Erythroblast (primary cell): ENCODE data around the gene KLK13.

ENCODE experiments used
- DNase-seq, 2 experiments: peaks; one replicate each; lab custom pipeline; 2025; lab: John Stamatoyannopoulos, UW
- GATA1 ChIP-seq: IDR thresholded peaks from 2 replicates; pipeline ENCODE4 v1.6.1; 2011; ENCODE audit warnings: low read depth, mild to moderate bottlenecking, control low read depth, low read length, moderate library complexity
- POLR2A ChIP-seq: IDR thresholded peaks from 2 replicates; pipeline ENCODE4 v1.6.1; 2011; ENCODE audit warnings: mild to moderate bottlenecking, low read length

Gene KLK13

DNA sequence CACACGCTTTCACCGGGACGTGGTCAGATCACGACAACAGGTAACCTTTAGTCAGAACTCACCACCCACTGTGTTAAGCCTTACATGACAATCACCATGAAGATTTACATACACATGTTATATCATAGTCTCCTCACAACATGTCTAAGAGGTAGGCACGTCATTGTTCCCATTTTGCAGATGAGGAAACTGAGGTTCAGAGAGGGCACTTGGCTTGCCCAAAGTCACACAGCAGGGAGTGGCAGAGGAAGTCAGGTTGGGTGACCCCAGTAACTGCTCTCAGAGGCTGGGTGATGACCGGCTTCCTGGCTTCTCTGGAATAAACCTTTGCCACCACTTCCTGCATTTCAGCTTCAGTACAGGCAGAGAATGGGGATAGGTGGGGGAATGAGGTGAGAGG is 50.6 kb downstream of the KLK13 start:
- TF ChIP-seq POLR2A (no peak), GATA1 (no peak)
- no peak for DNase-seq

DNA sequence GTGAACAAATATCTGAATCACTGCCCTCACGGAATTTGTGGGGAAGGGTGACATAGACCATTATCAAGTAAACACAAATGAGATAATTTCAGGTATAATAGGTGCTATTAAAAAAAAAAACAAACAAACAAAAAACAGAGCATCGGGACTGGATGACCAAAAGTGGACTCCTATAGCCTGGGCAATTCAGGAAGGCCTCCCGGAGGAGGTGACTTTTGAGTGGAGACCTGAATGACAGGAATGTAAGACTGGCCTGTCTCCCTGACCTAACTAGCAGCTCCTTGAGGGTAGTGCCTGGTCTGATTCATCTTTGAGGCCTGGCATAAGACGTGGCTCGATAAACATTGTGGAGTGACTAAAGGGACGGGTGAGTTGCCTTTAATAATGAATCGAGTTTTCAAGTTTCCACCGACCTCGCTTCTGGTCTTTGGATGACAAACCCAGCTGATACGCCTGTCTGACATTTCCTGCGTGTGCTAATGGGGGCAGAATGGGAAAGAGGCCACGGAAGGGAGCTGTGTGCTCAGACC is 52.2 kb downstream of the KLK13 start:
- DNase-seq, result no peak
- TF ChIP-seq POLR2A, result no peak
- no peak for TF ChIP-seq GATA1

DNA sequence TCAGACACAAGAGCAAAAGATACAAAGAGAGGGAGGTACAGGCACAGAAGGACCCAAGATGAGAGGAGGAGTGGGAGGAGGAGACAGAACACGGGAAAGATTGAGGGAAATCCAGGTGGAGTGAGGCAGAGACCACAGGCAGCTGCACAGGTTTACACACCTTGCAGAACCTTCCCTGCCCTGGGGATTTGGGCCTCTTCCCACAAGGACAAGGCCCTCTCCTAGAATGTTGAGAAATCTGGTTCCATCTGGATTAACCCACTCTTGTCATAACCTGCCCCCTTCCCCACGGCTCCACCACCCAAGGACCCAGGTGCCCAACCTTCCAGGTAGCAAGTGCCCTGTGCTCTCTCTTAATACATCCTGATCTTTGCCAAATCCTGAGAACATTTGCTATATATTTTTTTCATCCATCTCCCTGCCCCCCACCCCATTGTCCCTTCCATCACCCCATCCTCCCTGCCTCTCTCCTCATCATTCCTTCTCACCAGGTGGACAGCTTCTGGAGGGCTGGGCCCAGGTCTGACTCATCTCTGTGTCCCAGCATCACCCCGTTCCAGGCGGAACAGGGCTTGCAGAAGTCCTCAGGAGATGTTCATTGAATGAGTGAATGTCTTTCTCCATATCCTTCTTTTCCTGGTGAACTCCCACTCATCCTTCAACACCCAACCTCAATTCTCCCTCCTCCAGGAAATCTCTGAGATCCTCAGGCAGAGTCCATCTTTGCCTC is 54.7 kb downstream of the KLK13 start:
- TF ChIP-seq GATA1 (no peak), POLR2A (no peak)
- no peak for DNase-seq

DNA sequence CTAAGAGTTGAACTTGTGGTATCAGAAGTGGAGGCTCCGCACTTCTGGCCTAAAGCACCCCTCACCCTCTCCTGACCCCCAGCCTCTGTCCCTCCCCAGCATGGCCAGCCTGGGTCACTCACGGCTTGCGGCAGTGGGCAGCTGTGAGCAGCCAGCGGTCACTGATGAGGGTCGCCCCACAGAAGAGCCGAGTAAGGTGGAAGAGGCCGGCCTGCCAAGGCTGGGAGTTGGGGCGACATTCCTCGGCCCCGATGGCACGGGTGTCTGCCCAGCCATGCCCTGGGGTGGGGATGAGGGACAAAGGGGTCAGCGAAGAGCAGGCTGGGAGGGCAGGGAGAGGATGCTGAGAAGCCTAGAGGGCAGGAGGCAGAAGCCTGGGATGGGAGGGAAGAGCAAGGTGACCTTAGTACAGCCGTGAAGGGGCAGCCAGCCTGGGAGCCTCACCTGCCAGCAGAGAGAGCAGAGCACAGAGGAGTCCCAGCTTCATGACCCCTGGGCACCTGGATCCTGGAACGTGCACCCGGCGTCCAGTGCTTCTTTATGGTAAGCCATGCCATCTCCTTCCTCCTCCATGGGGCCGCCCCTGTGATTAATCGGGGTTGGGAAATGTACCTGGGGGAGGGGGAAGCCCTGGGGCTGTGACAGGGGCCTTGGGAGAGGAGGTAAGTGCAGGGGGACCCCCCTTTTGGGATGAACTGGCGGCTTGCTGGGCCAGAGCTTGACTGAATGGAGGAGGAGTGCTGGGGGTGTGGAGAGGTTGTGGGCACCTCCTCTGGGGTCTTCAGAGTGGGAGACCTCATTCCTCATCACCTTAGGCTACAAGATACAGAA is 55.6 kb downstream of the KLK13 start:
- no peak for DNase-seq
- TF ChIP-seq GATA1 (no peak), POLR2A (no peak)

DNA sequence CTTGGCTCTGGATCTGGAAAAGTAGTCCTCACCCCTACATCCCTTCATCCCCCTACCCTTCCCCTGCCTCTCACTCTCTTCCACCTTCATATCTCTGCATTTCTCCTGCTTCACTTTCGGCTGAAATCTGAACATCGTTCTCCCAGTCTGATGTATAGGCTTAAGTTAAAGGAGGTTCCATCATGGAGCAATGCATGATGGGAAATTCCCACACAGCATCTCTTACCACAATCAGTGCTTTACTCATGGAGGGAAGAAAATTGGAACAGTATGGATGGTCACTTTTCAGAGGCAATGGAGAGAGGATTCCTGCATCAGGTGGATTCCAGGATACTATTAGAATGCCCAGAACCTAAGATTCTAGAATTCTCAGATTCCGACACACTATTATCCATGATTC is 57.4 kb downstream of the KLK13 start:
- DNase-seq, result no peak
- TF ChIP-seq POLR2A (no peak), GATA1 (no peak)

DNA sequence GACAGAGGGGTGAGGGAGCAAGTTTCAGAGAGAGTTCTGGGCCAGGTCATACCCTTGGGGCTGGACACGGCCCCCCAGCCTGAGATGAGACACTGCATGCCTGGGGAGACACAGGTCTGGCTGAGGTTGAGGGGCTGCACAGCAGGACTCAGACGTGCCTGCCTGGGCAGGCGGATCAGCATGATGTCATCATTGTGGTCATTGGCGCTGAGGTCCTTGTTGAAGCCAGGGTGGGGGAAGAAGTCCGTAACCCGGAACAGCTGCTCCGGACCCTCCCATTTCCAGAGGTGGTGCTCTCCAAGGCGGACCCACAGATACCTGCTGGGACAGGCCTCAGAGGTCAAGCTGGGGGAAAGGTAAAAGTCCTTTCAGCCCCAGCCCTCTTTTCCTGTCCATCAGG is 58.5 kb downstream of the KLK13 start:
- TF ChIP-seq POLR2A, result no peak
- TF ChIP-seq GATA1, result no peak
- no peak for DNase-seq
